Prostate gland (tissue), 2 donors: ENCODE results near the gene CBFA2T2. TPM values are rescaled to one million over a fixed set of nuclear protein-coding genes. Genes with fewer than 3 reads are reported as not detected.
A peak's percentile ranks its signal among the peaks of the same experiment; 100 is the strongest.
"Not testable (repeated sequence)": the region's sequence is repeated elsewhere in the genome, so short reads cannot be mapped to it uniquely, and the experiment has no call there.

Experiments used
- DNase-seq: peaks from one replicate; pipeline ENCODE4 v3.0.0-alpha.2; 2019; ENCODE audit warnings: low spot score
- H3K27ac ChIP-seq, 2 donors: fragments of 200-600 bp; sonication (generic); 2 replicates each; pipeline ENCODE4 v1.5.1; 2017 to 2019
- H3K27me3 ChIP-seq: fragments of 200-600 bp; sonication (generic); replicated peaks from 2 replicates; pipeline ENCODE4 v1.5.1; 2019; ENCODE audit not compliant: insufficient read depth
- H3K36me3 ChIP-seq, 2 donors: fragments of 200-600 bp; sonication (generic); 1 replicate in 1 of 2; 2 replicates in 1 of 2; pipeline versions ENCODE4 v1.5.1 to v1.8.1; 2017 to 2019
- H3K4me1 ChIP-seq: fragments of 200-600 bp; sonication (generic); replicated peaks from 2 replicates; pipeline ENCODE4 v1.5.1; 2019
- H3K4me3 ChIP-seq, 2 donors: fragments of 200-600 bp; sonication (generic); 2 replicates each; pipeline ENCODE4 v1.5.1; 2017 to 2019
- H3K9me3 ChIP-seq: fragments of 200-600 bp; sonication (generic); 2 replicates; pipeline ENCODE4 v1.5.1; 2017
- POLR2A ChIP-seq: fragments of 450-650 bp; IDR thresholded peaks from one replicate; pipeline ENCODE4 v1.6.1; 2016; ENCODE audit warnings: antibody characterized with exemption, mild to moderate bottlenecking
- POLR2AphosphoS5 ChIP-seq: sonication (generic); formaldehyde crosslinking; IDR thresholded peaks from one replicate; pipeline ENCODE4 v1.6.1; 2017; ENCODE audit warnings: antibody characterized with exemption
- WGBS: methylation state at CpG from one replicate; pipeline ENCODE4 v1.1.5; 2018; 5-methylcytosine and 5-hydroxymethylcytosine counted together
- intact Hi-C: fragments of 100-400 bp; cut with DNase I; formaldehyde crosslinking; loops from one replicate; pipeline ENCODE4 v1.14.2; 2022
- total RNA-seq, 2 donors: library from RNA; depleted of rRNA; stranded (reverse); fragments of >200 nt; gene quantifications; one replicate each; pipeline ENCODE4 v1.1.0, GENCODE V29; 2016
- TF ChIP-seq, protein P1 (sequence below), 4 experiments: fragments of 200-600 bp in 2 of 4; fragments of 450-650 bp in 2 of 4; sonication (generic) in 2 of 4; IDR thresholded peaks; 1 replicate in 3 of 4; 2 replicates in 1 of 4; pipeline ENCODE4 v1.5.1; 2016 to 2019; ENCODE audit warnings: antibody characterized with exemption in 4 of 4, mild to moderate bottlenecking in 2 of 4, moderate library complexity in 2 of 4

Gene CBFA2T2
- total RNA-seq, 2 donors from 2014 or later: 40.3 to 54.6 TPM

DNA sequence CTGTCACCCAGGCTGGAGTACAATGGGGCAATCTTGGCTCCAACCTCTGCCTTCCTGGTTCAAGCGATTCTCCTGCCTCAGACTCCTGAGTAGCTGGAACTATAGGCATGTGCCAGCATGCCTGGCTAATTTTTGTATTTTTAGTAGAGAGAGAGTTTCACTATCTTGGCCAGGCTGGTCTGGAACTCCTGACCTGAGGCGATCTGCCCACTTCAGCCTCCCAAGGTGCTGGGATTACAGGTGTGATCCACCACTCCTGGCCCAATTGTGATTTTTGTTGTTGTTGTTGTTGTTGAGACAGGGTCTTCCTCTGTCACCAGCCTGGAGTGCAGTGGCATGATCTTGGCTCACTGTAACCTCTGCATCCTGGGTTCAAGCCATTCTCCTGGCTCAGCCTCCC, 69.3 kb downstream of the CBFA2T2 start:
- no peaks in the 10 kb centered on the region for H3K4me1 ChIP-seq

GRCh38 chr20:33560026-33560425, 70.1 kb downstream of the CBFA2T2 start:
- 62% methylated on average over 2 of the region's 2 CpGs for WGBS
- Histone ChIP-seq H3K27me3 (no peaks in the 10 kb centered on the region), H3K9me3 (no peaks in the 10 kb centered on the region), H3K27ac (peak overlapping the region in 1 of 2 donors; percentile 39), H3K36me3 (no peaks in the 10 kb centered on the region), H3K4me3 (no peak overlapping the region), H3K4me1 (no peaks in the 10 kb centered on the region)
- DNase-seq: no peak
- intact Hi-C loops: no loop called here
- TF ChIP-seq POLR2A: no peak
- TF ChIP-seq, protein P1, sequence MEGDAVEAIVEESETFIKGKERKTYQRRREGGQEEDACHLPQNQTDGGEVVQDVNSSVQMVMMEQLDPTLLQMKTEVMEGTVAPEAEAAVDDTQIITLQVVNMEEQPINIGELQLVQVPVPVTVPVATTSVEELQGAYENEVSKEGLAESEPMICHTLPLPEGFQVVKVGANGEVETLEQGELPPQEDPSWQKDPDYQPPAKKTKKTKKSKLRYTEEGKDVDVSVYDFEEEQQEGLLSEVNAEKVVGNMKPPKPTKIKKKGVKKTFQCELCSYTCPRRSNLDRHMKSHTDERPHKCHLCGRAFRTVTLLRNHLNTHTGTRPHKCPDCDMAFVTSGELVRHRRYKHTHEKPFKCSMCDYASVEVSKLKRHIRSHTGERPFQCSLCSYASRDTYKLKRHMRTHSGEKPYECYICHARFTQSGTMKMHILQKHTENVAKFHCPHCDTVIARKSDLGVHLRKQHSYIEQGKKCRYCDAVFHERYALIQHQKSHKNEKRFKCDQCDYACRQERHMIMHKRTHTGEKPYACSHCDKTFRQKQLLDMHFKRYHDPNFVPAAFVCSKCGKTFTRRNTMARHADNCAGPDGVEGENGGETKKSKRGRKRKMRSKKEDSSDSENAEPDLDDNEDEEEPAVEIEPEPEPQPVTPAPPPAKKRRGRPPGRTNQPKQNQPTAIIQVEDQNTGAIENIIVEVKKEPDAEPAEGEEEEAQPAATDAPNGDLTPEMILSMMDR (IDR thresholded peaks at IDR 0.05): no peak

More for the DNA sequence above, 69.3 kb downstream of the CBFA2T2 start:
- H3K36me3 ChIP-seq: no peaks in the 10 kb centered on the region
- DNase-seq: no peak
- no peaks in the 10 kb centered on the region for H3K9me3 ChIP-seq
- WGBS: 60% methylated on average over 2 of the region's 2 CpGs
- H3K4me3 ChIP-seq: no peak overlapping the region
- H3K27me3 ChIP-seq: no peaks in the 10 kb centered on the region
- TF ChIP-seq, protein P1 (IDR thresholded peaks at IDR 0.05): no peak
- TF ChIP-seq POLR2A (no peak), POLR2AphosphoS5 (no peak)
- intact Hi-C loops: no loop called here
- H3K27ac ChIP-seq: peak overlapping the region in 1 of 2 donors; percentile 39

DNA sequence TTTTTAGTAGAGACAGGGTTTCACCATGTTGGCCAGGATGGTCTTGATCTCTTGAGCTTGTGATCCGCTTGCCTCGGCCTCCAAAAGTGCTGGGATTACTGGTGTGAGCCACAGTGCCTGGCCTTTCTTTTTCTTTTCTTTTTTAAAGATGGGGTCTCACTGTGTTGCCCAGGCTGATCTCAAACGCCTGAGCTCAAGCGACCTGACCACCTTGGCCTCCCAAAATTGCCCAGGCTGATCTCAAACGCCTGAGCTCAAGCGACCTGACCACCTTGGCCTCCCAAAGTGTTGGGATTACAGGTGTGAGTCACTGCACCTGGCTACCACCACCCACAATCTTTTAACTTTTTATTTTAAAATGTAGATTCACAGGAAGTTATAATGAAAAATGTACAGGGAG, 71.2 kb downstream of the CBFA2T2 start:
- H3K9me3 ChIP-seq, intact Hi-C loops, H3K4me1 ChIP-seq, H3K36me3 ChIP-seq, DNase-seq, H3K27me3 ChIP-seq, H3K4me3 ChIP-seq: not testable (repeated sequence)
- 98% methylated on average over 6 of the region's 6 CpGs for WGBS
- H3K27ac ChIP-seq: peak overlapping the region in 1 of 2 donors; percentile 77

DNA sequence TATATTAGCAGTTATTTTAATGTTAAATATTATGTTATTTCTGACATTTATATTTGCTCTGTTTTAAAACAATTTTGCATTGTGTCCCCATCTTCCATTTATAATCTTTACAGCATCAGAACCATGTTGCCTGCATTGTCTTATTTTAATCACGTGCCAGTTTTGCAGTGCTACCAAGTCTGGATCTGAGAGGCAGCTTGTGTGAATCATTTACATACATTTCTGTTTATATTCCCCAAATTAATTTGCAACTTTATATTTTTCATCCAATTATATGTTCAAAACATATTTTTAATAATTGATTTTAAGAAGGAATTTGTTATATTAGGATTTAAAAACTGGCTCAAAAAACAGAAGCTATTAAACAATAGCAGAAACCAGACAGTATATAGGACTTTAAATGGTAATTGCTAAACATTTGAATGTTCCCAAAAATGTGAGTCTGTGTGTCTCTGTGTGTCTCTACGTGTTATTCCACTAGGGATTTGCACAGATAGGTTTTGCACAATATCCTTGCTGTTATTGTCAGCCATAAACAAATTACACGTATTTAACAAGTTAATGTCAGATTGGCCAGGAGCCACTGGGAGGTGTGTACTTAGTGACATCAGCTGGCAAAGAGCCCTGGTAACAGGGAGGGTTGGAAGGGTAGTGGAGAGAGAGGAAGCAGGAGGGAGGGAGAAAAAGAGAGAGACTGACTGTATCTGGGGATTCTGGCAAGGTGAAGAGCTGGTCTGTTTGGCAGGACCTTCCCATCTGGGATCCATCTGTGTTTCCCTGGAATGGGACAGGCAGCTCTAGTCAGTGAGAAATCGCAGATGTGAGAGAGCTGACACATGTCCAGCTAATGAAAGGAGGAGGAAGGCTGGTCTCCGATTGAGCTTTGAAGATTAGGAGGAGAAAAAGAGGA, 72.1 kb downstream of the CBFA2T2 start:
- Histone ChIP-seq H3K36me3 (no peaks in the 10 kb centered on the region), H3K4me3 (peak overlapping the region; percentile 11 to 34), H3K9me3 (no peaks in the 10 kb centered on the region), H3K27me3 (no peaks in the 10 kb centered on the region), H3K27ac (peak overlapping the region; percentile 63 to 77), H3K4me1 (peaks cover 5% of the 10 kb centered on the region)
- TF ChIP-seq POLR2AphosphoS5 (peak; percentile 91), POLR2A (no peak)
- TF ChIP-seq, protein P1 (IDR thresholded peaks at IDR 0.05): no peak
- 17% methylated on average over 5 of the region's 5 CpGs for WGBS
- peak; percentile 91 for DNase-seq
- intact Hi-C loops: no loop called here

- WGBS: 78% methylated on average over 8 of the region's 8 CpGs
- H3K4me1 ChIP-seq: peaks cover 5% of the 10 kb centered on the region
- DNase-seq: no peak
- H3K9me3 ChIP-seq: no peaks in the 10 kb centered on the region
- no peaks in the 10 kb centered on the region for H3K27me3 ChIP-seq
- intact Hi-C loops: no loop called here
- H3K27ac ChIP-seq: peak overlapping the region; percentile 63 to 77
- TF ChIP-seq POLR2A: no peak
- TF ChIP-seq, protein P1 (IDR thresholded peaks at IDR 0.05): no peak
- no peak for TF ChIP-seq POLR2AphosphoS5
- H3K36me3 ChIP-seq: no peaks in the 10 kb centered on the region
- H3K4me3 ChIP-seq: peak overlapping the region; percentile 11 to 34
Measured at GRCh38 chr20:33563788-33564187, 73.9 kb downstream of the CBFA2T2 start.
